ENCODE measurements around the gene IFNA2. TPM values are rescaled to one million over a fixed set of nuclear protein-coding genes. Genes with fewer than 3 reads are reported as not detected.

The IFNA2 gene
- total and polyA plus RNA-seq, 4 donors: not detected

- Histone ChIP-seq H3K4me1 (ENCODE audit: control insufficient read depth in 4 of 4, insufficient read depth in 4 of 4, low read length in 3 of 4) (peaks cover 0 to 31% (median 18%) of the 10 kb centered on the region in 4 donors), H3K9me3 (ENCODE audit: control insufficient read depth in 4 of 4, low read length in 3 of 4) (no peaks in the 10 kb centered on the region), H3K9ac (ENCODE audit: low read depth in 1 of 2, low read length in 2 of 2) (no peak overlapping the region), H3K27ac (ENCODE audit: low read depth in 1 of 2, low read length in 2 of 2) (no peak overlapping the region), H3K4me3 (ENCODE audit: low read depth in 1 of 3, low read length in 3 of 3) (no peak overlapping the region), H3K27me3 (ENCODE audit: control insufficient read depth in 4 of 4, insufficient read depth in 4 of 4, low read length in 3 of 4) (no peaks in the 10 kb centered on the region), H3K36me3 (ENCODE audit: control insufficient read depth in 4 of 4, insufficient read depth in 3 of 4, low read depth in 1 of 4, low read length in 3 of 4) (no peaks in the 10 kb centered on the region)
- no peak for DNase-seq (ENCODE audit: low spot score)
- TF ChIP-seq RXRA (IDR thresholded peaks at IDR 0.05): no peak
- no peak for TF ChIP-seq FOXA2 (IDR thresholded peaks at IDR 0.05)
- TF ChIP-seq GABPA (IDR thresholded peaks at IDR 0.05 in 1 of 2, conservative IDR thresholded peaks at IDR 0.05 in 1 of 2): no peak
- no peak for TF ChIP-seq ZBTB33 (IDR thresholded peaks at IDR 0.05)
- TF ChIP-seq SP1 (IDR thresholded peaks at IDR 0.05): no peak
- TF ChIP-seq ATF3 (IDR thresholded peaks at IDR 0.05): no peak
- no peak for TF ChIP-seq REST (IDR thresholded peaks at IDR 0.05)
- TF ChIP-seq YY1 (IDR thresholded peaks at IDR 0.05): no peak
- no peak for TF ChIP-seq FOXA1 (IDR thresholded peaks at IDR 0.05)
- TF ChIP-seq CTCF (IDR thresholded peaks at IDR 0.05; ENCODE audit: low read depth, low read length, missing input control): no peak
- TF ChIP-seq RAD21 (IDR thresholded peaks at IDR 0.05): no peak
Measured at GRCh38 chr9:21336457-21336856, 48.7 kb downstream of the IFNA2 start.

GRCh38 chr9:21334701-21335632 lies 50.2 kb downstream of the IFNA2 start, which contains the start of gene KLHL9:
Gene KLHL9 (minus strand): TSS chr9:21335404. CDS start chr9:21334859, 545 bp downstream.
- no peaks in the 10 kb centered on the region for H3K36me3 ChIP-seq (ENCODE audit: control insufficient read depth in 4 of 4, insufficient read depth in 3 of 4, low read depth in 1 of 4, low read length in 3 of 4)
- TF ChIP-seq RXRA (IDR thresholded peaks at IDR 0.05): no peak
- TF ChIP-seq MAX (IDR thresholded peaks at IDR 0.05): no peak
- no peak for TF ChIP-seq CTCF (IDR thresholded peaks at IDR 0.05; ENCODE audit: low read depth, low read length, missing input control)
- TF ChIP-seq REST (IDR thresholded peaks at IDR 0.05): no peak
- peak in 1 of 2 donors; percentile 75 for TF ChIP-seq GABPA (IDR thresholded peaks at IDR 0.05 in 1 of 2, conservative IDR thresholded peaks at IDR 0.05 in 1 of 2)
- TF ChIP-seq FOXA2 (IDR thresholded peaks at IDR 0.05): no peak
- TF ChIP-seq TAF1 (conservative IDR thresholded peaks at IDR 0.05): no peak
- no peak for TF ChIP-seq JUND (IDR thresholded peaks at IDR 0.05)
- no peak for TF ChIP-seq NR2F2 (IDR thresholded peaks at IDR 0.05)
- no peaks in the 10 kb centered on the region for H3K27me3 ChIP-seq (ENCODE audit: control insufficient read depth in 4 of 4, insufficient read depth in 4 of 4, low read length in 3 of 4)
- peak within 1 kb of the TSS; percentile 92 to 98 (median 93) for H3K4me3 ChIP-seq (ENCODE audit: low read depth in 1 of 3, low read length in 3 of 3)
- peak; percentile 89 for DNase-seq (ENCODE audit: low spot score)
- peaks cover 1 to 34% (median 22%) of the 10 kb centered on the region in 4 donors for H3K4me1 ChIP-seq (ENCODE audit: control insufficient read depth in 4 of 4, insufficient read depth in 4 of 4, low read length in 3 of 4)
- no peaks in the 10 kb centered on the region for H3K9me3 ChIP-seq (ENCODE audit: control insufficient read depth in 4 of 4, low read length in 3 of 4)
- WGBS: under 1% methylated on average over 55 of the region's 55 CpGs
- H3K27ac ChIP-seq (ENCODE audit: low read depth in 1 of 2, low read length in 2 of 2): peak within 1 kb of the TSS; percentile 91 to 97
- H3K9ac ChIP-seq (ENCODE audit: low read depth in 1 of 2, low read length in 2 of 2): peak within 1 kb of the TSS; percentile 94 to 95

All from liver (tissue), 9 donors.